Activated CD8-positive, alpha-beta T cell treated with anti-CD3 and anti-CD28 coated beads for 36 hours (primary cell): ENCODE results near the gene RASAL1. TPM values are rescaled to one million over a fixed set of nuclear protein-coding genes. Genes with fewer than 3 reads are reported as not detected.

Source experiments
- ATAC-seq: fragments of 200-7000 bp; cut with Tn5 transposase; one replicate; pipeline ENCODE4 v1.10.0; 2021; ENCODE audit warnings: mild to moderate bottlenecking, moderate library complexity
- CTCF ChIA-PET: fragments of 350-600 bp; sonication (Branson Sonifier 250); formaldehyde crosslinking; loops from one replicate; lab custom pipeline; 2021; ENCODE audit warnings: antibody characterized with exemption; lab: Charles Lee
- POLR2A ChIA-PET: fragments of 350-600 bp; sonication (Branson Sonifier 250); formaldehyde crosslinking; loops from one replicate; lab custom pipeline; 2021; ENCODE audit warnings: antibody characterized with exemption; lab: Charles Lee
- DNase-seq: peaks from one replicate; pipeline ENCODE4 v3.0.0-alpha.2; 2020
- H3K27ac Mint-ChIP-seq: one replicate; pipeline ENCODE4 v1.8.0; 2021; ENCODE audit warnings: mild to moderate bottlenecking, mixed read lengths
- H3K27me3 Mint-ChIP-seq: one replicate; pipeline ENCODE4 v1.8.0; 2021; ENCODE audit warnings: mixed read lengths
- H3K36me3 Mint-ChIP-seq: one replicate; pipeline ENCODE4 v1.8.0; 2021; ENCODE audit warnings: low read depth, mixed read lengths
- H3K4me1 Mint-ChIP-seq: one replicate; pipeline ENCODE4 v1.8.0; 2021; ENCODE audit warnings: low read depth, mixed read lengths
- H3K4me3 Mint-ChIP-seq: one replicate; pipeline ENCODE4 v1.8.0; 2021; ENCODE audit warnings: mild to moderate bottlenecking, moderate library complexity, mixed read lengths
- H3K9me3 Mint-ChIP-seq: one replicate; pipeline ENCODE4 v1.8.0; 2021; ENCODE audit warnings: mixed read lengths
- intact Hi-C: fragments of 100-400 bp; cut with micrococcal nuclease; formaldehyde crosslinking; loops from one replicate; pipeline ENCODE4 v1.10.0; 2022
- total RNA-seq, 2 experiments: library from RNA; stranded (reverse); gene quantifications; one replicate each; pipeline ENCODE4 v1.2.3, GENCODE V29; 2021
- TF ChIP-seq, protein P1 (sequence below): fragments of 200-600 bp; IDR thresholded peaks from one replicate; pipeline ENCODE4 v1.8.0; 2022; ENCODE audit warnings: antibody characterized with exemption, mild to moderate bottlenecking

The RASAL1 gene, protein sequence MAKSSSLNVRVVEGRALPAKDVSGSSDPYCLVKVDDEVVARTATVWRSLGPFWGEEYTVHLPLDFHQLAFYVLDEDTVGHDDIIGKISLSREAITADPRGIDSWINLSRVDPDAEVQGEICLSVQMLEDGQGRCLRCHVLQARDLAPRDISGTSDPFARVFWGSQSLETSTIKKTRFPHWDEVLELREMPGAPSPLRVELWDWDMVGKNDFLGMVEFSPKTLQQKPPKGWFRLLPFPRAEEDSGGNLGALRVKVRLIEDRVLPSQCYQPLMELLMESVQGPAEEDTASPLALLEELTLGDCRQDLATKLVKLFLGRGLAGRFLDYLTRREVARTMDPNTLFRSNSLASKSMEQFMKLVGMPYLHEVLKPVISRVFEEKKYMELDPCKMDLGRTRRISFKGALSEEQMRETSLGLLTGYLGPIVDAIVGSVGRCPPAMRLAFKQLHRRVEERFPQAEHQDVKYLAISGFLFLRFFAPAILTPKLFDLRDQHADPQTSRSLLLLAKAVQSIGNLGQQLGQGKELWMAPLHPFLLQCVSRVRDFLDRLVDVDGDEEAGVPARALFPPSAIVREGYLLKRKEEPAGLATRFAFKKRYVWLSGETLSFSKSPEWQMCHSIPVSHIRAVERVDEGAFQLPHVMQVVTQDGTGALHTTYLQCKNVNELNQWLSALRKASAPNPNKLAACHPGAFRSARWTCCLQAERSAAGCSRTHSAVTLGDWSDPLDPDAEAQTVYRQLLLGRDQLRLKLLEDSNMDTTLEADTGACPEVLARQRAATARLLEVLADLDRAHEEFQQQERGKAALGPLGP
- total RNA-seq = 10 to 100 TPM in 1 of 2 experiments, 1 to 10 TPM in 1; 9.8 to 12.4 TPM

DNA sequence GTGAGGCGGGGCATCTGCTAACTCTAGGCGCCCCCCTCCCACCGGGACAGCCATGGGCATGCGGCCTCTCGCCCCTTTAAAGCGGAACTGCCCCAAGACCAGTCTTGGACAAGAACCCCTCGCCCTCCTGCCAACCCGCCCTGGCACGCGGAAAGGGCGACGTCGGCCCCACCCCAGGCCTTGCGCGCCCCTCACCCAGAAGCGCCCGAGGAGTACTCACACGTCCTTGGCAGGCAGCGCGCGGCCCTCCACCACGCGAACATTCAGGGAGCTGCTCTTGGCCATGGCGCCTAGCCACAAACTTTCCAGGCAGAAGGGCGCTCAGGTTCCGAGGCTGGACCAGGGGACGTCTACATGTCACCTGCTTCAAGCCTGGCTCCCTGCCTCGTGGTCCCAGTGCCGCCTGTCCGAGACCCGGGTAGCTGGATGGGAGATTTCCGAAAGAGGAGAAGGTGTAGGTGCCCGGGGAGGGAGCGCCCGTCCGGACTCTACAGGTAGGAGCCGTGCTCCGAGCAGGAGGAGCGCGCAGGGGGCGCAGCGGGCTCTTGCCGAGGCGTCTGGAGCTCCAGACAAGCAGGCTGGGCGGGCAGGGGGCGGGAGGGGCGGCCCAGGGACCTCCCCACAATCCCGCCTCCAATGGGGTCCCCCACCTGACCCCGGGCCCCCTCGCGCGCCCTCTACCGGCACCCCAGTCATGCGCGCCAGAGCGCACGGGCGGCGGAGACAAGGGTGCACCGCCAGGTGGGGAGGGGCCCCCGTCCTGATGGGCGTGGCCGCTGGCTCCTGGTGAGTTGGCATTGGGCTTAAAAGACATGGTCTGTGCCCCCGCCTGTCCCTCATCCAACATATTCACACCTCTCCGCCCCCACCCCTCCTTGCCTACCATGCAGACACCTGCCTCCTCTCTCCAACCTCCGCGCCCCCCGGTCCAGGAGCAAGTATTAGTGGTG, at the start of gene RASAL1:
Gene RASAL1 (minus strand): TSS at position 584 of the 950 bp plus-strand sequence. CDS start 299 bp downstream, at position 285.
- ChIA-PET POLR2A (interaction anchor here (0.9 to 2.8 kb wide), 3 partner anchors 10 to 78 kb away, joined by 3 to 12 read pairs (median 4); partner anchors contain the start of gene DTX1), CTCF (interaction anchor here (1.0 to 3.8 kb wide), 10 partner anchors 9 to 142 kb away, joined by 3 to 21 read pairs (median 4); no protein-coding TSS in a partner anchor)
- TF ChIP-seq, protein P1, sequence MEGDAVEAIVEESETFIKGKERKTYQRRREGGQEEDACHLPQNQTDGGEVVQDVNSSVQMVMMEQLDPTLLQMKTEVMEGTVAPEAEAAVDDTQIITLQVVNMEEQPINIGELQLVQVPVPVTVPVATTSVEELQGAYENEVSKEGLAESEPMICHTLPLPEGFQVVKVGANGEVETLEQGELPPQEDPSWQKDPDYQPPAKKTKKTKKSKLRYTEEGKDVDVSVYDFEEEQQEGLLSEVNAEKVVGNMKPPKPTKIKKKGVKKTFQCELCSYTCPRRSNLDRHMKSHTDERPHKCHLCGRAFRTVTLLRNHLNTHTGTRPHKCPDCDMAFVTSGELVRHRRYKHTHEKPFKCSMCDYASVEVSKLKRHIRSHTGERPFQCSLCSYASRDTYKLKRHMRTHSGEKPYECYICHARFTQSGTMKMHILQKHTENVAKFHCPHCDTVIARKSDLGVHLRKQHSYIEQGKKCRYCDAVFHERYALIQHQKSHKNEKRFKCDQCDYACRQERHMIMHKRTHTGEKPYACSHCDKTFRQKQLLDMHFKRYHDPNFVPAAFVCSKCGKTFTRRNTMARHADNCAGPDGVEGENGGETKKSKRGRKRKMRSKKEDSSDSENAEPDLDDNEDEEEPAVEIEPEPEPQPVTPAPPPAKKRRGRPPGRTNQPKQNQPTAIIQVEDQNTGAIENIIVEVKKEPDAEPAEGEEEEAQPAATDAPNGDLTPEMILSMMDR = peak; percentile 88
- Mint-ChIP-seq H3K9me3 (no peaks in the 10 kb centered on the region), H3K4me3 (peak within 1 kb of the TSS; percentile 66), H3K4me1 (peaks cover 18% of the 10 kb centered on the region), H3K27me3 (no peaks in the 10 kb centered on the region), H3K36me3 (no peaks in the 10 kb centered on the region), H3K27ac (peak within 1 kb of the TSS; percentile 86)
- DNase-seq (peak; percentile 95), ATAC-seq (peak; percentile 91)
- intact Hi-C loops = no loop called here

DNA sequence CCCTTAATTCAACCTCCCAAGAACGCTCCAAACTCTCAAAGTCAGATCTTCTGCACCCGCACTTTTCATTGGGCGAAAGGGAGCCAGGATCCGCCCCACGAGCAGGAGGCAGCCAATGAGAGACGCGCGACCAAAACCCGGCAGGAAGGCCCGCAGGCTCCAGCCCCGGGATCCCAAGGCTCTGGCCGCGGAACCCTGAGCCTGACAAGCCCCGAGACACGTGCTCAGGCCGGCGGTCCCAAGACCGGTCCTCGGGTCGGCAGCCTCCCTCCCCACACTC, 49.3 kb upstream of the RASAL1 start:
- H3K4me1 Mint-ChIP-seq = peaks cover 36% of the 10 kb centered on the region

GRCh38 chr12:113184098-113184899, 48.7 kb upstream of the RASAL1 start:
- ATAC-seq = peak; percentile 77
- TF ChIP-seq, protein P1 = no peak
- POLR2A ChIA-PET = interaction anchor here (0.6 to 3.2 kb wide), 11 partner anchors 10 to 185 kb away, joined by 3 to 17 read pairs (median 5); partner anchors contain the start of gene TPCN1
- CTCF ChIA-PET = interaction anchor here (1.3 to 4.6 kb wide), 4 partner anchors 8 to 49 kb away, joined by 3 to 36 read pairs (median 4); no protein-coding TSS in a partner anchor
- Mint-ChIP-seq H3K27ac (peak overlapping the region; percentile 97), H3K36me3 (peaks cover 39% of the 10 kb centered on the region), H3K4me1 (peaks cover 34% of the 10 kb centered on the region), H3K4me3 (peak overlapping the region; percentile 97), H3K27me3 (no peaks in the 10 kb centered on the region), H3K9me3 (no peaks in the 10 kb centered on the region)
- peak; percentile 89 for DNase-seq
- intact Hi-C loops = no loop called here

More for the DNA sequence above, 49.3 kb upstream of the RASAL1 start:
- no peaks in the 10 kb centered on the region for H3K9me3 Mint-ChIP-seq
- CTCF ChIA-PET = interaction anchor here (1.4 to 4.6 kb wide), 4 partner anchors 8 to 48 kb away, joined by 4 to 36 read pairs (median 10); no protein-coding TSS in a partner anchor
- peaks cover 36% of the 10 kb centered on the region for H3K36me3 Mint-ChIP-seq
- POLR2A ChIA-PET = interaction anchor here (0.7 to 3.2 kb wide), 14 partner anchors 11 to 207 kb away, joined by 3 to 17 read pairs (median 5); partner anchors contain the start of genes OAS2 and TPCN1
- peak overlapping the region; percentile 97 for H3K27ac Mint-ChIP-seq
- peak overlapping the region; percentile 97 for H3K4me3 Mint-ChIP-seq
- ATAC-seq (peak; percentile 86), DNase-seq (peak; percentile 93)
- H3K27me3 Mint-ChIP-seq = no peaks in the 10 kb centered on the region
- intact Hi-C loops = no loop called here
- TF ChIP-seq, protein P1 = no peak

GRCh38 chr12:113183030-113183589, 47.5 kb upstream of the RASAL1 start:
- no peaks in the 10 kb centered on the region for H3K9me3 Mint-ChIP-seq
- ChIA-PET POLR2A (interaction anchor here (2.7 kb wide), 1 partner anchor 9 kb away, joined by 8 read pairs; no protein-coding TSS in a partner anchor), CTCF (interaction anchor here (1.3 to 4.6 kb wide), 2 partner anchors 10 to 29 kb away, joined by 3 to 36 read pairs; no protein-coding TSS in a partner anchor)
- peaks cover 32% of the 10 kb centered on the region for H3K4me1 Mint-ChIP-seq
- H3K27me3 Mint-ChIP-seq = no peaks in the 10 kb centered on the region
- H3K36me3 Mint-ChIP-seq = peaks cover 47% of the 10 kb centered on the region
- DNase-seq (no peak), ATAC-seq (no peak)
- intact Hi-C loops = no loop called here
- H3K4me3 Mint-ChIP-seq = peak overlapping the region; percentile 97
- peak overlapping the region; percentile 75 for H3K27ac Mint-ChIP-seq
- TF ChIP-seq, protein P1 = no peak
